ENCODE data around the gene UBA5. TPM values are rescaled to one million over a fixed set of nuclear protein-coding genes. Genes with fewer than 3 reads are reported as not detected.

UBA5 gene
- total RNA-seq, 1 experiment from 2014 or later: 110 TPM

DNA sequence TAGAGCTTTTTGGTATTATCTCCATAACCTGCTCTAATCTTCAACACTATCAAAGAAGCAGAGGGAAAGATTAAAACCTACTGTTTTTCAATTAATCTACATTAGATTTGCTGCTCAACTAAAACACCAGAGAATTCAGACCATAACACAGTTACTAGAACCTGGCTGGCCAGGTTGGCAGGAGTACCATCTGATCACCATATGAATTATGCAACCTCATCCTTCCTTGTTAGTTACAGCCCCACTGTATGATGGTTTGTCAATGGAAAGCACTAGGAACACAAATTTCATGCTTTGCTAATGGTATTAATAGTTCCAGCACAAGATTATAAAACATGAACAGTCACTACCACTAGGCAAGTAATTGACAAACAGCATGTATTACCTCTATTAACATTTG, 56.2 kb downstream of the UBA5 start:
- no peak for DNase-seq (ENCODE audit: low spot score)

DNA sequence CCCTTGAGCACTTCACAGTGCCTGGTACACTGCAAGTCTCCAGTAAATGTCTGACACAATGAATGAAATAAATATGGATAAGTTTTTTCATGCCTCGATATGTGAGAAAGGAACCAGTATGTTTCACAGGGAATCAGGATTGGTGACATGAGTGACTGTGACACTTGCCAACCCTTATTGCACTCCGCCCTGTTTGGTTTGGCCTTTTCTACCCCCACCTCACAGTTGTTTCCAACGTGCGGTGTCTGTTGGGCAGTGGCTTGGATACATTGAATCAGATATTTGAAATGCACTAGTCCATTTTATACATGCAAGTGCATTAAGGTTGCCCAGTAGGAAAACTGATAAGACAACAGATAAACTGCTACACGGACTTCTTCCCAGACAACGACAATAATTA, 60.1 kb downstream of the UBA5 start:
- DNase-seq (ENCODE audit: low spot score): no peak

DNA sequence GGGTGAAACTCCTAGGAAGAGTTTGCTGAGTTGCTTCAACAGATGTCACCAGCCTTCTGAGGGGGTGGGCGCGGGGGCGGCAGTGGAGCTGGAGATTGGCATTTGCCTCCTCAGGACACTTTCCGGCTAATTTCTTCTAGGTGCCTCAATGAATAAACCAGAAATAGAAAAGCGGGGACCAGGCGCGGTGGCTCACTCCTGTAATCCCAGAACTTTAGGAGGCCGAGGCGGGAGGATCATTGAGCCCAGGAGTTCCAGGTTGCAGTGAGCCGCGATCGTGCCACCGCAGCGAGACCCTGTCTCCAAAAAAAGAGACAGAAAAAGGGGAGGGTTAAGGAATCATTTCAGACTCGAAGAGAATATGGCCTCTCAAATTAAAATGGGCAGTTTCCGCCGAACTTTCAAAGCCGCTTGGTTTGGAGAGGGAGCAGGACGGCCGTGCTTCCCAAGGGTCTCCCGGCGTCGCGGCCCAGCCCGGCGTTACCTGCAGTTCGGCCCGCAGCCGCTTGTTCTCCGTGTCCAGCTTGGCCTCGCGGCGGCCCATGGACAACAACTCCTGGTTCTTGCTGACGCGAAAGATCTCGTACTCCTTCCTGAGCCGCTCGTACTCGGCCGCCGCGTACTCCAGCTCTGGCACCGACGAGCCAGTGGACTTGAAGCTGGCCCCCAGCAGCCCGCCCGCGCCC, 61.5 kb downstream of the UBA5 start:
- DNase-seq (ENCODE audit: low spot score): peak; percentile 68

DNA sequence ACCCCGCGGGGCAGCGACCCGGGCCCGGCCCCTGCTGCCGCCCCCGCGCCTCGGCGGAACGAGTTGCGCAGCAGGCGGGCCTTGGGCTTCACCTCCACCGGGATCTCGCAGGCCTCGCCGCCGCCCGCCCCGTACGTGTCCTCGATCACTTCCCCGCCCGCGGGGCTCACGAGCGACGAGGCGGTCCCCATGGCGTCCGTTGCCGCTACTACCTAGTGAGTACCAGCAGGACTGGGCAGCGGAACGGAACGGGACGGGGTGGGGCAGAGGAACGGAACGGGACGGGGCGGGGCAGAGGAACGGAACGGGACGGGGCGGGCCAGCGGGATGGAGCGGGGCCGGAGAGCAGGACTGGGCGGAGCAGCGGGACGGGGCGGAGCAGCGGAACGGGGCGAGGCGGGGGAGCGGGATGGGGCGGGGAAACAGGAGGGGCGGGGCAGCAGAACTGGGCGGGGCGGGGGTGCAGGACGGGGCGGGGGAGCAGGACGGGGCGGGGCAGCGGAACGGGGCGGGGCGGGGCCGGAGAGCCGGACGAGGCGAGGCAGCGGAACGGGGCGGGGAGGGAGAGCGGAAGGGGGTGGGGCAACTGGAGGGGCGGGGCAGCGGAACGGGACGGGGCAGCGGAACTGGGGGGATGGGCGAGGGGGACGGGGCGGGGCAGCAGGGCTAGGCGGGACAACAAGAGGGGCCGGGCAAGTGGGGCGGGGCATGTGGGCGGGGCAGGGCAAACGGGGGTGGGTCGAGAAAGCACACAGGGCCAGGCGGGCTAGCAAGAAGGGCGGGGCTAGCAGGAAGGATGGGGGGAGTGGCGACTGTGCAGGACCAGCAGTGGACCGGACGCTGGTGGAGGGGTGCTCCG, 62.3 kb downstream of the UBA5 start, which contains the start of gene NPHP3:
TSS of gene NPHP3 (minus strand) at position 245 of the 859 bp plus-strand sequence. CDS start at position 191, 54 bp downstream.
- DNase-seq (ENCODE audit: low spot score): peak; percentile 91

DNA sequence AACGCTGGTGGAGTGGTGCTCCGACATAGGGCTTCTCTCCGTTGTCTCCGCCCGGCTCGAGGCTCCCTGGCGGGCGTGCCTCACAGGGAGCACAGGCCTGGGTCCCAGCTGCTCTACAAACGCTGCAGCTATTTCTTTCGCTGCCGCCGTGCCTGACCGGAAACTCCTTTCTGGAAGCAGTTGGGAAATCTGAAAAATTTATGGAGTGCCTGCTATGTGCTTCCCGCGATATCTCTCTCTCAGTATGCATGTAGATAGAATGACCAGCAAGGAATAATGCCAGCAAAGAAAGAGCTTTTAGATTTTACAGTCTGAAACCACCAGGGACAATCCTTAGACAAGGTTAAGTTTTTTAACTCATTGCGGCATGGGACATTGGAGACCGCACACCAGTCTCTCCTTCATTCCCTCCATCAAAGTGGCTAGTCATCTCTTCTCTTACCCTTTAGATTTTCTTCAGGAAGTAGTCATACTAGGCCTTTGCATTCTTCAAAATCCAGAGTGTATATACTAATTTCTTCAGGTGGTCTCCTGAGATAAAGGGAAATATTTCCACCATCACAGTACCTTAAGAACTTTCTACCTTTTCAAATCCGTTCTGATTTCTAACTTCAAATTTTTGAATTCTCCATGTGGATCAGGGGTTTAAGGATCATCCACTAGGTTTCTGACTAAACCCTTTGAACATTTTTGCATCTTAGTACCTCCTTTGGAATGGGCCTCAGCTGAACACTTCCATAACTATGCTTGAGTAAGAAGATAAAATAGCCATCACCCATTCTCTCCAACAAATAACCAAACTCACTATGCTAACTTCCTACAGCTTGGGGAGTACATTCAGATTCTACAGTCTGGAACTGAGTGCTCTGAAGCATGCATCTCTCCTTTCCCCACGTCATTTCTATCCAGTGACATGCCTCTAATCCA, 63.2 kb downstream of the UBA5 start:
- no peak for DNase-seq (ENCODE audit: low spot score)

DNA sequence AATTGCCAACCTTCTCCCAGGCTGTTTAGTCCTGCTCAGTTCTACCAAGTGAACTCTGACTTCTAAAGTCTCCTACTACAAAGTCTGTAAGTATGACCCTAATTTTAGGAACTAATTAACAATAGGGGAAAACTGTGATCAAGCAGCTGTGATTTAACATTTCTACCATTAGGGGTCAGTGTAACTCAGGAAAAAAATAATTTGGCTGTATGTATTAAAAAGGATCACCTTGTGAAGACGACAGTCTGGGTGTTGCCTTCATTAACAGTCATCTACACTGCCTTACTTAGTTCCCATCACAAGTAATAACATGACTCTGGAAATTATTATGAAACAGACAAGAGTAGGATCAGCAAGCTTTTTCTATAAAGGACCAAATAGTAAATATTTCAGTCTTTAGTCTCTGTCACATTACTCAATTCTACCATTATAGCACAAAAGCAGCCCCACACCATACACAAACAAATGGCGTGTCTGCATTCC, 66.3 kb downstream of the UBA5 start:
- peak; percentile 70 for DNase-seq (ENCODE audit: low spot score)

Other genes starting within 250 kb of the UBA5 start
- 12.8 TPM in 2 replicates for gene DNAJC13, start 242.8 kb upstream of the UBA5 start, total RNA-seq (2014; rRNA removed; shearing (Covaris generic))
- 0.37 and 0.43 TPM in 2 replicates for gene ACKR4, start 63.1 kb upstream of the UBA5 start, total RNA-seq (2014; rRNA removed; shearing (Covaris generic))
- 6.2 and 10.9 TPM in 2 replicates for gene ACAD11, start 520 bp upstream of the UBA5 start, total RNA-seq (2014; rRNA removed; shearing (Covaris generic))
- 8.8 and 13.5 TPM in 2 replicates for gene NPHP3, start 62.1 kb downstream of the UBA5 start, total RNA-seq (2014; rRNA removed; shearing (Covaris generic))

Measured in HT-29 (cell line).